Smooth muscle cell (in vitro differentiated cells): ENCODE data around the gene WDTC1. TPM values are rescaled to one million over a fixed set of nuclear protein-coding genes. Genes with fewer than 3 reads are reported as not detected.
"Not testable (repeated sequence)": the region's sequence is repeated elsewhere in the genome, so short reads cannot be mapped to it uniquely, and the experiment has no call there.

Source experiments
- DNase-seq: peaks from one replicate; lab custom pipeline; 2025; ENCODE audit not compliant: unreplicated experiment; lab: John Stamatoyannopoulos, UW
- H2AFZ ChIP-seq: fragments of 200-600 bp; sonication (generic); 2 replicates; pipeline ENCODE4 v1.6.0; 2016; ENCODE audit warnings: antibody characterized with exemption, low read depth, mild to moderate bottlenecking
- H3F3A ChIP-seq: fragments of 200-600 bp; sonication (generic); 2 replicates; pipeline ENCODE4 v1.6.0; 2017; ENCODE audit warnings: antibody characterized with exemption, low read depth
- H3K27ac ChIP-seq: fragments of 200-600 bp; sonication (generic); 2 replicates; pipeline ENCODE4 v1.5.1; 2016; ENCODE audit warnings: low read depth, mild to moderate bottlenecking
- H3K27me3 ChIP-seq: fragments of 200-600 bp; sonication (generic); 2 replicates; pipeline ENCODE4 v1.6.1; 2016; ENCODE audit warnings: low read depth, mild to moderate bottlenecking
- H3K36me3 ChIP-seq: fragments of 200-600 bp; sonication (generic); 2 replicates; pipeline ENCODE4 v1.5.1; 2016; ENCODE audit warnings: low read depth
- H3K4me1 ChIP-seq: fragments of 200-600 bp; sonication (generic); 2 replicates; pipeline ENCODE4 v1.5.1; 2016; ENCODE audit warnings: low read depth
- H3K4me2 ChIP-seq: fragments of 200-600 bp; sonication (generic); 2 replicates; pipeline ENCODE4 v1.6.0; 2016; ENCODE audit warnings: mild to moderate bottlenecking
- H3K4me3 ChIP-seq: fragments of 200-600 bp; sonication (generic); 2 replicates; pipeline ENCODE4 v1.5.1; 2016; ENCODE audit warnings: mild to moderate bottlenecking
- H3K79me2 ChIP-seq: fragments of 200-600 bp; sonication (generic); 2 replicates; pipeline ENCODE4 v1.6.0; 2016; ENCODE audit warnings: low read depth, mild to moderate bottlenecking
- H3K9ac ChIP-seq: fragments of 200-600 bp; sonication (generic); 2 replicates; pipeline ENCODE4 v1.6.0; 2016; ENCODE audit warnings: low read depth
- H3K9me3 ChIP-seq: fragments of 200-600 bp; sonication (generic); replicated peaks from 2 replicates; pipeline ENCODE4 v1.5.1; 2016; ENCODE audit warnings: low read depth
- H4K20me1 ChIP-seq: fragments of 200-600 bp; sonication (generic); 2 replicates; pipeline ENCODE4 v1.6.0; 2016; ENCODE audit warnings: low read depth
- CTCF ChIP-seq: fragments of 200-600 bp; sonication (generic); IDR thresholded peaks from 2 replicates; pipeline ENCODE4 v1.5.1; 2017; ENCODE audit warnings: borderline replicate concordance, mild to moderate bottlenecking, antibody characterized with exemption; ENCODE audit not compliant: insufficient read depth, poor library complexity, severe bottlenecking
- WGBS: methylation state at CpG from one replicate; pipeline ENCODE4 v1.1.7; 2016; ENCODE audit warnings: low lambda C conversion rate; 5-methylcytosine and 5-hydroxymethylcytosine counted together
- polyA plus RNA-seq: library from polyadenylated mRNA; unstranded; fragments of >200 nt; fragmentation: Nextera tagmentation; extraction: Ambion mirVana; gene quantifications from 2 replicates; pipeline ENCODE4 v1.2.1, GENCODE V29; 2016
- total RNA-seq: library from RNA; depleted of rRNA; stranded (reverse); fragments of >200 nt; gene quantifications from 2 replicates; pipeline ENCODE4 v1.2.3, GENCODE V29; 2014

WDTC1 gene
- total RNA-seq (10.3 and 10.8 TPM in 2 replicates), polyA plus RNA-seq (5.4 and 5.8 TPM in 2 replicates)

GRCh38 chr1:27234049-27234882, at the start of gene WDTC1:
WDTC1 (plus strand) TSS chr1:27234632; CDS start chr1:27261055, 26,423 bp downstream.
- Histone ChIP-seq H3K9me3 (no peaks in the 10 kb centered on the region), H3F3A (peaks cover 7% of the 10 kb centered on the region), H3K27ac (peak within 1 kb of the TSS; percentile 2), H3K9ac (peak within 1 kb of the TSS; percentile 79), H4K20me1 (peaks cover 29% of the 10 kb centered on the region), H3K4me2 (peak within 1 kb of the TSS; percentile 95), H3K36me3 (no peaks in the 10 kb centered on the region), H3K4me3 (peak within 1 kb of the TSS; percentile 88), H3K4me1 (peaks cover 6% of the 10 kb centered on the region), H3K79me2 (peaks cover 14% of the 10 kb centered on the region), H3K27me3 (no peaks in the 10 kb centered on the region), H2AFZ (peak within 1 kb of the TSS; percentile 90)
- WGBS: 4% methylated on average over 29 of the region's 71 CpGs
- DNase-seq: peak; percentile 93
- no peak for TF ChIP-seq CTCF

- not testable (repeated sequence) for H3K36me3 ChIP-seq, H3K27ac ChIP-seq, DNase-seq, H3F3A ChIP-seq, H3K9me3 ChIP-seq, H3K4me1 ChIP-seq, H3K9ac ChIP-seq, H3K4me3 ChIP-seq, H2AFZ ChIP-seq, H3K27me3 ChIP-seq, H3K79me2 ChIP-seq, H3K4me2 ChIP-seq, H4K20me1 ChIP-seq
- WGBS: 85% methylated on average over 3 of the region's 3 CpGs
Measured at GRCh38 chr1:27184665-27185064, 49.8 kb upstream of the WDTC1 start.

- Histone ChIP-seq H3K79me2 (no peaks in the 10 kb centered on the region), H2AFZ (no peak overlapping the region), H3K27me3 (no peaks in the 10 kb centered on the region), H3K27ac (no peak overlapping the region), H3K4me1 (no peaks in the 10 kb centered on the region), H3K9me3 (no peaks in the 10 kb centered on the region), H3K4me2 (no peak overlapping the region), H3F3A (no peaks in the 10 kb centered on the region), H4K20me1 (no peaks in the 10 kb centered on the region), H3K36me3 (no peaks in the 10 kb centered on the region), H3K9ac (no peak overlapping the region), H3K4me3 (no peak overlapping the region)
- DNase-seq: no peak
- 83% methylated on average over 8 of the region's 8 CpGs for WGBS
- TF ChIP-seq CTCF: no peak
Measured at GRCh38 chr1:27192039-27192529, 42.3 kb upstream of the WDTC1 start.

GRCh38 chr1:27193194-27193593, 41.2 kb upstream of the WDTC1 start:
- no peaks in the 10 kb centered on the region for H3K36me3 ChIP-seq
- no peak overlapping the region for H3K27ac ChIP-seq
- 97% methylated on average over 1 of the region's 1 CpG for WGBS

More at GRCh38 chr1:27193194-27193593, 41.2 kb upstream of the WDTC1 start:
- Histone ChIP-seq H3K9me3 (no peaks in the 10 kb centered on the region), H3K4me3 (no peak overlapping the region), H3K4me2 (no peak overlapping the region), H3K79me2 (no peaks in the 10 kb centered on the region), H2AFZ (no peak overlapping the region), H3K27me3 (no peaks in the 10 kb centered on the region), H3K9ac (no peak overlapping the region), H4K20me1 (no peaks in the 10 kb centered on the region), H3K4me1 (no peaks in the 10 kb centered on the region), H3F3A (no peaks in the 10 kb centered on the region)
- DNase-seq: no peak
- no peak for TF ChIP-seq CTCF
